GM12872 (cell line): Measurements from ENCODE around the gene LINGO3.

Experiments
- TF ChIP-seq, protein P1 (sequence below): IDR thresholded peaks from 3 replicates; pipeline ENCODE4 v1.5.1; 2011; ENCODE audit warnings: low read depth, mild to moderate bottlenecking, low read length, moderate library complexity; ENCODE audit not compliant: insufficient read depth

LINGO3 gene

DNA sequence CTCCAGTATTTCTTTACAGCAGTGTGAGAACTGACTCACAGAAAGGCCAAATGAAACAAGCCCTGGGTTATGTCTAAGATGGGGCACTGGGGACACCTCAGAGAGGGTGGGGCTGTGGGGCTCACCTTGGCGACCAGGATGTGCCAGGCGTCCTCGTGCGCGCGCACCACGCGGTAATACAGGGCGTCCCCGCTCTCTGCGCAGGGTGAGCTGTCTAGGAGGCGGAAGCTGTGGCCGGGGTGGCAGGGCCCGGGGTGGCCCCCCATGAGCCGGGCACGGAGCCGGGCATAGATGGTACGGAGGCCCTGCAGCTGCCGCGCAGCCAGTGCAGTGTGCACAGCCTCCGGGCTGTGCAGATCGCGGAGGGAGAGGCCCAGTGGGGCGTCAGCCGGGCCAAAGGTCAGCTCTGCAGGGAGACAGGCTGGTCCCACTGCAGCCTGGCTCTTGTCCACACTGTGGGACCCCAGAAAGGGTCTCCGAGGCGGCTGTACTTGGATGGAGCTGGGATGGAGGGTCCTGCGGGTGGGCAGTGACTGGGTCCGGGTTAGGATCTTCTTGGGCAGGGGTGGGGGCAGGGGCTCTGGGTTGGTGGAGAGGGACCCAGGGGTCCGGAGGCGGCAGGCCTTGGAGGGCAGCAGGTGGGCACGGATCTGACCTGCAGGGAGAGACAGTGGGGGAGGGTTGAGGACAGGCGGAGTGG lies 29.3 kb downstream of the LINGO3 start:
- TF ChIP-seq, protein P1, sequence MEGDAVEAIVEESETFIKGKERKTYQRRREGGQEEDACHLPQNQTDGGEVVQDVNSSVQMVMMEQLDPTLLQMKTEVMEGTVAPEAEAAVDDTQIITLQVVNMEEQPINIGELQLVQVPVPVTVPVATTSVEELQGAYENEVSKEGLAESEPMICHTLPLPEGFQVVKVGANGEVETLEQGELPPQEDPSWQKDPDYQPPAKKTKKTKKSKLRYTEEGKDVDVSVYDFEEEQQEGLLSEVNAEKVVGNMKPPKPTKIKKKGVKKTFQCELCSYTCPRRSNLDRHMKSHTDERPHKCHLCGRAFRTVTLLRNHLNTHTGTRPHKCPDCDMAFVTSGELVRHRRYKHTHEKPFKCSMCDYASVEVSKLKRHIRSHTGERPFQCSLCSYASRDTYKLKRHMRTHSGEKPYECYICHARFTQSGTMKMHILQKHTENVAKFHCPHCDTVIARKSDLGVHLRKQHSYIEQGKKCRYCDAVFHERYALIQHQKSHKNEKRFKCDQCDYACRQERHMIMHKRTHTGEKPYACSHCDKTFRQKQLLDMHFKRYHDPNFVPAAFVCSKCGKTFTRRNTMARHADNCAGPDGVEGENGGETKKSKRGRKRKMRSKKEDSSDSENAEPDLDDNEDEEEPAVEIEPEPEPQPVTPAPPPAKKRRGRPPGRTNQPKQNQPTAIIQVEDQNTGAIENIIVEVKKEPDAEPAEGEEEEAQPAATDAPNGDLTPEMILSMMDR, result no peak

DNA sequence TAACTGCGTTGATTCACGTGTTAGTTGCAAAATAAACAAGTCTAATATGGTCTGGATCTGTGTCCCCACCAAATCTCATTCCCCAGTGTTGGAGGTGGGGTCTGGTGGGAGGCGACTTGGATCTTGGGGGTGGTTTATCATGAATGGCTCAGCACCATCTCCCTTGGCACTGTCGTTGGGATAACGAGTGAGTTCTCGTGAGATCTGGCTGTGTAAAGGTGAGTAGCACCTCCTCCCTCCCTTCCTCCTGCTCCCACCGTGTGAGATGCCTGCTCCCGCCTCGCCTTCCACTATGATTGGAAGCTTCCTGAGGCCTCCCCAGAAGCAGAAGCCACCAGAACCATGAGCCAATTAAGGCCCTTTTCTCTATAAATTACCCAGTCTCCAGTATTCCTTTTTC lies 30.8 kb downstream of the LINGO3 start:
- TF ChIP-seq, protein P1, result no peak

DNA sequence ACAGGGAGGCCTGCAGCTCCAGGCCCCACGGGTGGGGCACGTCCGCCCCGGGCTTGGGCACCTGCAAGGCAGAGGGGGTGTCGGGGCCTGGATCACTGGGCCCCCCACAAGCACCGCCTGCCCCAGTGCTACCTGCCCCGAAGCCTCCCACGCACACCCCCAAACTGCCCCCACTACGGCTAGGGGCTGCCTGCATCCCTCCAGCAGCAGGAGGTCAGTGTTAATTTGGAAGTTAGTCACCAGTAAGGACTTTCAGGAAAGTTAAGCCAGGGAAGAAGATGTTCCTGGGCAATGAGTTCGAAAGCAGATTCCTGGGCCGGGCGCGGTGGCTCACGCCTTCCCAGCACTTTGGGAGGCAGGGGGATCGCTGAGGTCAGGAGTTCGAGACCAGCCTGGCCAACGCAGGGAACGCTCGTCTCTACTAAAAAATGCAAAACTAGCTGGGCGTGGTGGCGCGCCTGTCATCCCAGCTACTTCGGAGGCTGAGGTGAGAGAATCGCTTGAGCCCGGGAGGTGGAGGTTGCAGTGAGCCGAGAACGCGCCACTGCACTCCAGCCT lies 31.4 kb downstream of the LINGO3 start:
- TF ChIP-seq, protein P1, result no peak

GRCh38 chr19:2275588-2276428 lies 32.1 kb downstream of the LINGO3 start:
- TF ChIP-seq, protein P1, result no peak

- TF ChIP-seq, protein P1, result peak; percentile 55; the same call in 2 of the 3 replicates
These were observed 32.9 kb downstream of the LINGO3 start for GRCh38 chr19:2274931-2275535.

GRCh38 chr19:2274185-2274711 lies 33.7 kb downstream of the LINGO3 start:
- TF ChIP-seq, protein P1, result no peak
